Upper lobe of left lung (tissue), 4 donors: Measurements from ENCODE around the gene HERPUD2.

Experiments used
- EP300 ChIP-seq, 4 donors: sonication (generic); formaldehyde crosslinking; IDR thresholded peaks; one replicate each; pipeline ENCODE4 v1.5.1; 2017; ENCODE audit warnings: antibody characterized with exemption in 4 of 4, control low read depth in 2 of 4
- POLR2A ChIP-seq, 4 donors: fragments of 450-650 bp; IDR thresholded peaks; one replicate each; pipeline ENCODE4 v1.5.1; 2016 to 2017; ENCODE audit warnings: antibody characterized with exemption in 4 of 4, mild to moderate bottlenecking in 2 of 4
- TF ChIP-seq, protein P1 (sequence below), 6 experiments: fragments of 450-650 bp in 4 of 6; fragments of 200-600 bp in 2 of 6; sonication (generic) in 2 of 6; IDR thresholded peaks; one replicate each; pipeline ENCODE4 v1.5.1; 2016 to 2019; ENCODE audit warnings: antibody characterized with exemption in 6 of 6

GRCh38 chr7:35716038-35716803, 21.3 kb upstream of the HERPUD2 start:
- TF ChIP-seq, protein P1, sequence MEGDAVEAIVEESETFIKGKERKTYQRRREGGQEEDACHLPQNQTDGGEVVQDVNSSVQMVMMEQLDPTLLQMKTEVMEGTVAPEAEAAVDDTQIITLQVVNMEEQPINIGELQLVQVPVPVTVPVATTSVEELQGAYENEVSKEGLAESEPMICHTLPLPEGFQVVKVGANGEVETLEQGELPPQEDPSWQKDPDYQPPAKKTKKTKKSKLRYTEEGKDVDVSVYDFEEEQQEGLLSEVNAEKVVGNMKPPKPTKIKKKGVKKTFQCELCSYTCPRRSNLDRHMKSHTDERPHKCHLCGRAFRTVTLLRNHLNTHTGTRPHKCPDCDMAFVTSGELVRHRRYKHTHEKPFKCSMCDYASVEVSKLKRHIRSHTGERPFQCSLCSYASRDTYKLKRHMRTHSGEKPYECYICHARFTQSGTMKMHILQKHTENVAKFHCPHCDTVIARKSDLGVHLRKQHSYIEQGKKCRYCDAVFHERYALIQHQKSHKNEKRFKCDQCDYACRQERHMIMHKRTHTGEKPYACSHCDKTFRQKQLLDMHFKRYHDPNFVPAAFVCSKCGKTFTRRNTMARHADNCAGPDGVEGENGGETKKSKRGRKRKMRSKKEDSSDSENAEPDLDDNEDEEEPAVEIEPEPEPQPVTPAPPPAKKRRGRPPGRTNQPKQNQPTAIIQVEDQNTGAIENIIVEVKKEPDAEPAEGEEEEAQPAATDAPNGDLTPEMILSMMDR (IDR thresholded peaks at IDR 0.05): no peak
- no peak for TF ChIP-seq EP300 (IDR thresholded peaks at IDR 0.05)
- no peak for TF ChIP-seq POLR2A (IDR thresholded peaks at IDR 0.05)
